ENCODE measurements around the gene CLK2. TPM values are rescaled to one million over a fixed set of nuclear protein-coding genes. Genes with fewer than 3 reads are reported as not detected.

Gene CLK2
- total and polyA plus RNA-seq, 9 of the 15 experiments (the other 6 are each of a cell fraction or from before 2014, with no cell fraction given): 13.5 to 81.4 (median 39.6) TPM

GRCh38 chr1:155301342-155301841, 28.1 kb upstream of the CLK2 start, which contains the start of gene PKLR (continued):
- TF ChIP-seq, protein P1, sequence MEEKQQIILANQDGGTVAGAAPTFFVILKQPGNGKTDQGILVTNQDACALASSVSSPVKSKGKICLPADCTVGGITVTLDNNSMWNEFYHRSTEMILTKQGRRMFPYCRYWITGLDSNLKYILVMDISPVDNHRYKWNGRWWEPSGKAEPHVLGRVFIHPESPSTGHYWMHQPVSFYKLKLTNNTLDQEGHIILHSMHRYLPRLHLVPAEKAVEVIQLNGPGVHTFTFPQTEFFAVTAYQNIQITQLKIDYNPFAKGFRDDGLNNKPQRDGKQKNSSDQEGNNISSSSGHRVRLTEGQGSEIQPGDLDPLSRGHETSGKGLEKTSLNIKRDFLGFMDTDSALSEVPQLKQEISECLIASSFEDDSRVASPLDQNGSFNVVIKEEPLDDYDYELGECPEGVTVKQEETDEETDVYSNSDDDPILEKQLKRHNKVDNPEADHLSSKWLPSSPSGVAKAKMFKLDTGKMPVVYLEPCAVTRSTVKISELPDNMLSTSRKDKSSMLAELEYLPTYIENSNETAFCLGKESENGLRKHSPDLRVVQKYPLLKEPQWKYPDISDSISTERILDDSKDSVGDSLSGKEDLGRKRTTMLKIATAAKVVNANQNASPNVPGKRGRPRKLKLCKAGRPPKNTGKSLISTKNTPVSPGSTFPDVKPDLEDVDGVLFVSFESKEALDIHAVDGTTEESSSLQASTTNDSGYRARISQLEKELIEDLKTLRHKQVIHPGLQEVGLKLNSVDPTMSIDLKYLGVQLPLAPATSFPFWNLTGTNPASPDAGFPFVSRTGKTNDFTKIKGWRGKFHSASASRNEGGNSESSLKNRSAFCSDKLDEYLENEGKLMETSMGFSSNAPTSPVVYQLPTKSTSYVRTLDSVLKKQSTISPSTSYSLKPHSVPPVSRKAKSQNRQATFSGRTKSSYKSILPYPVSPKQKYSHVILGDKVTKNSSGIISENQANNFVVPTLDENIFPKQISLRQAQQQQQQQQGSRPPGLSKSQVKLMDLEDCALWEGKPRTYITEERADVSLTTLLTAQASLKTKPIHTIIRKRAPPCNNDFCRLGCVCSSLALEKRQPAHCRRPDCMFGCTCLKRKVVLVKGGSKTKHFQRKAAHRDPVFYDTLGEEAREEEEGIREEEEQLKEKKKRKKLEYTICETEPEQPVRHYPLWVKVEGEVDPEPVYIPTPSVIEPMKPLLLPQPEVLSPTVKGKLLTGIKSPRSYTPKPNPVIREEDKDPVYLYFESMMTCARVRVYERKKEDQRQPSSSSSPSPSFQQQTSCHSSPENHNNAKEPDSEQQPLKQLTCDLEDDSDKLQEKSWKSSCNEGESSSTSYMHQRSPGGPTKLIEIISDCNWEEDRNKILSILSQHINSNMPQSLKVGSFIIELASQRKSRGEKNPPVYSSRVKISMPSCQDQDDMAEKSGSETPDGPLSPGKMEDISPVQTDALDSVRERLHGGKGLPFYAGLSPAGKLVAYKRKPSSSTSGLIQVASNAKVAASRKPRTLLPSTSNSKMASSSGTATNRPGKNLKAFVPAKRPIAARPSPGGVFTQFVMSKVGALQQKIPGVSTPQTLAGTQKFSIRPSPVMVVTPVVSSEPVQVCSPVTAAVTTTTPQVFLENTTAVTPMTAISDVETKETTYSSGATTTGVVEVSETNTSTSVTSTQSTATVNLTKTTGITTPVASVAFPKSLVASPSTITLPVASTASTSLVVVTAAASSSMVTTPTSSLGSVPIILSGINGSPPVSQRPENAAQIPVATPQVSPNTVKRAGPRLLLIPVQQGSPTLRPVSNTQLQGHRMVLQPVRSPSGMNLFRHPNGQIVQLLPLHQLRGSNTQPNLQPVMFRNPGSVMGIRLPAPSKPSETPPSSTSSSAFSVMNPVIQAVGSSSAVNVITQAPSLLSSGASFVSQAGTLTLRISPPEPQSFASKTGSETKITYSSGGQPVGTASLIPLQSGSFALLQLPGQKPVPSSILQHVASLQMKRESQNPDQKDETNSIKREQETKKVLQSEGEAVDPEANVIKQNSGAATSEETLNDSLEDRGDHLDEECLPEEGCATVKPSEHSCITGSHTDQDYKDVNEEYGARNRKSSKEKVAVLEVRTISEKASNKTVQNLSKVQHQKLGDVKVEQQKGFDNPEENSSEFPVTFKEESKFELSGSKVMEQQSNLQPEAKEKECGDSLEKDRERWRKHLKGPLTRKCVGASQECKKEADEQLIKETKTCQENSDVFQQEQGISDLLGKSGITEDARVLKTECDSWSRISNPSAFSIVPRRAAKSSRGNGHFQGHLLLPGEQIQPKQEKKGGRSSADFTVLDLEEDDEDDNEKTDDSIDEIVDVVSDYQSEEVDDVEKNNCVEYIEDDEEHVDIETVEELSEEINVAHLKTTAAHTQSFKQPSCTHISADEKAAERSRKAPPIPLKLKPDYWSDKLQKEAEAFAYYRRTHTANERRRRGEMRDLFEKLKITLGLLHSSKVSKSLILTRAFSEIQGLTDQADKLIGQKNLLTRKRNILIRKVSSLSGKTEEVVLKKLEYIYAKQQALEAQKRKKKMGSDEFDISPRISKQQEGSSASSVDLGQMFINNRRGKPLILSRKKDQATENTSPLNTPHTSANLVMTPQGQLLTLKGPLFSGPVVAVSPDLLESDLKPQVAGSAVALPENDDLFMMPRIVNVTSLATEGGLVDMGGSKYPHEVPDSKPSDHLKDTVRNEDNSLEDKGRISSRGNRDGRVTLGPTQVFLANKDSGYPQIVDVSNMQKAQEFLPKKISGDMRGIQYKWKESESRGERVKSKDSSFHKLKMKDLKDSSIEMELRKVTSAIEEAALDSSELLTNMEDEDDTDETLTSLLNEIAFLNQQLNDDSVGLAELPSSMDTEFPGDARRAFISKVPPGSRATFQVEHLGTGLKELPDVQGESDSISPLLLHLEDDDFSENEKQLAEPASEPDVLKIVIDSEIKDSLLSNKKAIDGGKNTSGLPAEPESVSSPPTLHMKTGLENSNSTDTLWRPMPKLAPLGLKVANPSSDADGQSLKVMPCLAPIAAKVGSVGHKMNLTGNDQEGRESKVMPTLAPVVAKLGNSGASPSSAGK (IDR thresholded peaks at IDR 0.05): no peak
- peak; percentile 82 for TF ChIP-seq CBFA2T3 (IDR thresholded peaks at IDR 0.05)
- TF ChIP-seq, protein P2, sequence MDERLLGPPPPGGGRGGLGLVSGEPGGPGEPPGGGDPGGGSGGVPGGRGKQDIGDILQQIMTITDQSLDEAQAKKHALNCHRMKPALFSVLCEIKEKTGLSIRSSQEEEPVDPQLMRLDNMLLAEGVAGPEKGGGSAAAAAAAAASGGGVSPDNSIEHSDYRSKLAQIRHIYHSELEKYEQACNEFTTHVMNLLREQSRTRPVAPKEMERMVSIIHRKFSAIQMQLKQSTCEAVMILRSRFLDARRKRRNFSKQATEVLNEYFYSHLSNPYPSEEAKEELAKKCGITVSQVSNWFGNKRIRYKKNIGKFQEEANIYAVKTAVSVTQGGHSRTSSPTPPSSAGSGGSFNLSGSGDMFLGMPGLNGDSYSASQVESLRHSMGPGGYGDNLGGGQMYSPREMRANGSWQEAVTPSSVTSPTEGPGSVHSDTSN (CRISPR knock-in tag; IDR thresholded peaks at IDR 0.05; ENCODE audit: low read depth): no peak
- TF ChIP-seq, protein P2 (tag; conservative IDR thresholded peaks at IDR 0.05; ENCODE audit: low read depth): no peak
- TF ChIP-seq TFE3 (CRISPR knock-in tag; IDR thresholded peaks at IDR 0.05): no peak
- peak; percentile 24; the same call in 1 of the 2 replicates for TF ChIP-seq PHF8 (IDR thresholded peaks at IDR 0.05; ENCODE audit: borderline replicate concordance, low read length)
- TF ChIP-seq FOXM1 (IDR thresholded peaks at IDR 0.05; ENCODE audit: low read depth): no peak
- no peak for TF ChIP-seq FOXM1 (CRISPR knock-in tag; IDR thresholded peaks at IDR 0.05; ENCODE audit: low read depth)
- no peak for TF ChIP-seq L3MBTL2 (IDR thresholded peaks at IDR 0.05)
- TF ChIP-seq ETS1 (conservative IDR thresholded peaks at IDR 0.05; ENCODE audit: control insufficient read depth, low read depth, low read length): no peak
- no peak for TF ChIP-seq E2F3 (CRISPR knock-in tag; IDR thresholded peaks at IDR 0.05)
